Skeletal muscle satellite cell (primary cell): ENCODE data around the gene LILRB5.
"Not testable (repeated sequence)": the region's sequence is repeated elsewhere in the genome, so short reads cannot be mapped to it uniquely, and the experiment has no call there.

Experiments
- H3K27me3 ChIP-seq: 2 replicates; pipeline ENCODE4 v1.7.0; 2013; ENCODE audit warnings: low read length; ENCODE audit not compliant: control insufficient read depth, insufficient read depth
- H3K36me3 ChIP-seq: 2 replicates; pipeline ENCODE4 v1.7.0; 2013; ENCODE audit warnings: mild to moderate bottlenecking, control low read depth, low read length; ENCODE audit not compliant: insufficient read depth
- H3K4me1 ChIP-seq: 2 replicates; pipeline ENCODE4 v1.7.0; 2013; ENCODE audit warnings: low read length; ENCODE audit not compliant: control insufficient read depth, insufficient read depth
- H3K4me2 ChIP-seq: 2 replicates; pipeline ENCODE4 v1.7.0; 2013; ENCODE audit warnings: mild to moderate bottlenecking, low read length
- H3K4me3 ChIP-seq: 2 replicates; pipeline ENCODE4 v1.7.0; 2013; ENCODE audit warnings: low read length
- H3K9ac ChIP-seq: 2 replicates; pipeline ENCODE4 v1.7.0; 2013; ENCODE audit warnings: mild to moderate bottlenecking, low read depth, low read length, moderate library complexity
- H3K9me3 ChIP-seq: replicated peaks from 2 replicates; pipeline ENCODE4 v1.7.0; 2013; ENCODE audit warnings: mild to moderate bottlenecking, control low read depth, low read length

Gene LILRB5

GRCh38 chr19:54253331-54254194 lies 3.5 kb downstream of the LILRB5 start:
- Histone ChIP-seq H3K4me1 (no peaks in the 10 kb centered on the region), H3K36me3 (no peaks in the 10 kb centered on the region), H3K27me3 (peaks cover 19% of the 10 kb centered on the region), H3K9me3 (no peaks in the 10 kb centered on the region), H3K4me2 (no peak overlapping the region), H3K9ac (no peak overlapping the region), H3K4me3 (no peak overlapping the region)

- peaks cover 19% of the 10 kb centered on the region for H3K27me3 ChIP-seq
- no peaks in the 10 kb centered on the region for H3K36me3 ChIP-seq
Measured at GRCh38 chr19:54252845-54253244, 4.2 kb downstream of the LILRB5 start.

GRCh38 chr19:54252243-54252642 lies 4.8 kb downstream of the LILRB5 start:
- peaks cover 13% of the 10 kb centered on the region for H3K27me3 ChIP-seq
- no peak overlapping the region for H3K4me3 ChIP-seq
- H3K9ac ChIP-seq: no peak overlapping the region
- no peaks in the 10 kb centered on the region for H3K9me3 ChIP-seq
- no peaks in the 10 kb centered on the region for H3K36me3 ChIP-seq
- H3K4me2 ChIP-seq: no peak overlapping the region
- H3K4me1 ChIP-seq: no peaks in the 10 kb centered on the region

More at GRCh38 chr19:54252845-54253244, 4.2 kb downstream of the LILRB5 start:
- H3K4me1 ChIP-seq: no peaks in the 10 kb centered on the region
- no peak overlapping the region for H3K4me2 ChIP-seq
- no peaks in the 10 kb centered on the region for H3K9me3 ChIP-seq
- no peak overlapping the region for H3K9ac ChIP-seq
- no peak overlapping the region for H3K4me3 ChIP-seq

GRCh38 chr19:54248016-54248601 lies 9.0 kb downstream of the LILRB5 start:
- no peak overlapping the region for H3K4me3 ChIP-seq
- no peaks in the 10 kb centered on the region for H3K9me3 ChIP-seq
- no peak overlapping the region for H3K4me2 ChIP-seq
- H3K4me1 ChIP-seq: no peaks in the 10 kb centered on the region
- no peak overlapping the region for H3K9ac ChIP-seq
- no peaks in the 10 kb centered on the region for H3K36me3 ChIP-seq
- peaks cover 9% of the 10 kb centered on the region for H3K27me3 ChIP-seq

GRCh38 chr19:54247106-54247930 lies 9.8 kb downstream of the LILRB5 start:
- no peak overlapping the region for H3K4me2 ChIP-seq
- H3K9me3 ChIP-seq: no peaks in the 10 kb centered on the region
- no peak overlapping the region for H3K9ac ChIP-seq
- H3K4me3 ChIP-seq: no peak overlapping the region
- H3K4me1 ChIP-seq: no peaks in the 10 kb centered on the region
- H3K27me3 ChIP-seq: peaks cover 2% of the 10 kb centered on the region
- no peaks in the 10 kb centered on the region for H3K36me3 ChIP-seq

GRCh38 chr19:54245936-54246335 lies 11.1 kb downstream of the LILRB5 start:
- H3K4me2 ChIP-seq: no peak overlapping the region
- H3K9me3 ChIP-seq: no peaks in the 10 kb centered on the region
- H3K27me3 ChIP-seq: no peaks in the 10 kb centered on the region
- no peaks in the 10 kb centered on the region for H3K36me3 ChIP-seq
- no peak overlapping the region for H3K9ac ChIP-seq
- no peaks in the 10 kb centered on the region for H3K4me1 ChIP-seq
- no peak overlapping the region for H3K4me3 ChIP-seq

- not testable (repeated sequence) for H3K9ac ChIP-seq, H3K4me1 ChIP-seq
Measured at GRCh38 chr19:54243809-54244208, 13.3 kb downstream of the LILRB5 start.

DNA sequence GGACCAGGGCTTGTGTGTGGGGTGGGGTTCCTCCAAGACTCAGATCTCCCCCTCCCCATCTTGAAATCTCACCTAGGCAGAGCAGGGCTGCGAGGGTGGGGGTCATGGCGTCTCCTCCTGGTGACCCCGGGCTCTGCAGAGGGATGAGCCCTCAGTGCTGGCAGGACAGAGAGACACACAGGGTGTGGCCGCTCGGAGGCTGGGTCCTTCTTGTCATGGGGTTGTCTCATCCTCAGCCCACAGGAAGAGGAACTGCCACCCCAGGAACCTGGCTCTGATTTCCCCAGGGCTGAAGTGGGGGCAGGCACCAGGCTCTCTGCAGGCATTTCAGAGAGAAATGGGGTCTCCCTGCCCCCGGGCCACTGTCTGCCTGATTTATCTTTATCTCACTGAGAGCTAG lies 14.4 kb downstream of the LILRB5 start, which contains the start of gene LILRA6:
Gene LILRA6 (minus strand): TSS at position 145 of the 400 bp plus-strand sequence.
- not testable (repeated sequence) for H3K9me3 ChIP-seq, H3K4me2 ChIP-seq, H3K36me3 ChIP-seq, H3K27me3 ChIP-seq, H3K4me1 ChIP-seq, H3K9ac ChIP-seq, H3K4me3 ChIP-seq

More at GRCh38 chr19:54243809-54244208, 13.3 kb downstream of the LILRB5 start:
- not testable (repeated sequence) for H3K27me3 ChIP-seq, H3K36me3 ChIP-seq, H3K4me3 ChIP-seq, H3K4me2 ChIP-seq, H3K9me3 ChIP-seq

- not testable (repeated sequence) for H3K4me1 ChIP-seq, H3K27me3 ChIP-seq, H3K4me2 ChIP-seq, H3K9ac ChIP-seq, H3K4me3 ChIP-seq, H3K36me3 ChIP-seq, H3K9me3 ChIP-seq
Measured at GRCh38 chr19:54242234-54242633, 14.8 kb downstream of the LILRB5 start.

DNA sequence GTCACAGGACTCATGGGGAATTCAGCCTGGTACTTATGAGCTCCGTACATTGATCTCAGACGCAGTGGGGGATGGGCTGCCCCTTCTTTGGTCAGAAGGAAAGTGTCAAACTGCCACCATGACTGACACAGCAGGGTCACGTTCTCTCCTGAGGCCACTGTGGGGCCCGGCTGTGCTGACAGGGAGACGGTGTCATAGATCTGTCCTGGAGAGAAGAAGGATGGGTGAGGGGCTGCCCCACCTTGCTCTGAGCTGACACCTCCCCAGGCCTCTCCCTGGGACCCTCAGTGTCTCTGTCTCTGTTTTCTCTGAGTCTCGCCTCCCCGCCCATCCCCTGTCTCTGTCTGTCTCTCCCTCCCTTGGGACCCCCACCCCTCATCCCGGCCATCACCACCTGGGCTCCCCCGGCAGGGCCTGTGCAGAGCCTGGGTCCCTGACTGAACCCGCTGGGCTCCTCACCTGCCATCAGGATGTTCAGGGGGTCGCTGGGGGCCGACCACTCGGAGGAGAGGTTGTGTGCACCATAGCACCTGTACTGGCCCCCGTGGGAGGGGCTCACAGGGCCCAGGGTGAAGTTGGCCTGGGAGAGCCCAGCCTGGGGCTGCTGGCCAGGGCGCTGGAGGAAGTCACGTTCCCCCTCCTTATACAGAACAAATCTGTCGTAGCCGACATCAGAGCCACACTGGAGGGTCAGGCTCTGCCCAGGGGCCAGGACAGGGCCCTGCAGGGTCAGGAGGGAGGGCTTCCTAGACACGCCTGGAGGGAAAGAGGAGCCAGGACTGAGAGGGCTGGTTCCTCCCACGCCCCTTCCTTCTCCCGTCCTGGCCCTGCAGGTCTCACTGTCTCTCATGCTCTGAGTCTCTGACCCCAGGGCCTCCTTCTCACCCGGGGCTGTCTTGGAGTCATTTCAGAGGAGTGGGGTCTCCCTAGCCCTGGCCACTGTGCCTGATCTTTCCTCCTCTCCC lies 16.4 kb downstream of the LILRB5 start:
- not testable (repeated sequence) for H3K4me3 ChIP-seq, H3K4me1 ChIP-seq, H3K9me3 ChIP-seq, H3K9ac ChIP-seq, H3K27me3 ChIP-seq, H3K4me2 ChIP-seq, H3K36me3 ChIP-seq
